NCI-H2107 treated with DMSO at 0.1 percent for 48 hours (cell line): ENCODE data around the gene BCL7C.
"Not testable (repeated sequence)": the region's sequence is repeated elsewhere in the genome, so short reads cannot be mapped to it uniquely, and the experiment has no call there.

Experiments used
- DNase-seq: peaks from one replicate; lab custom pipeline; 2025; ENCODE audit not compliant: unreplicated experiment; lab: John Stamatoyannopoulos, UW

The BCL7C gene

DNA sequence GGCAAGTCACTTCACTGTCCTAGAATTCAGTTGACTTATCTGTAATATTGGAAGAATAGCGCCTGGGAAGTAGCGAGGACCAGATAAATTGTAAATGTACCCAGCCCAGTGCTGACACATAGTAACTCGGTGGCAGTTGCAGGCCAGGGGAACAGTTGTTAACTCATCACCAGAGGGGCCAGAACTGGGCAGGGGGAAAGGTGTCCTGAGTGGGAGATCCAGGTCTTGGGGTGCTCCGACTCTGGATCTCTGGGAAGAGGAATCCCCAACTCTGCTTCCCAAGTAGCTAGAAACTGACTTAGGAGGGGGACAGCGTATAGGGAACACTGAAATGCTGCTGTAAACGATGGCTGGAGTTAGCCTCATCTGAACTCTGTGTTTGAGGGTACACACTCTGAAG, 23.0 kb downstream of the BCL7C start:
- DNase-seq = no peak

DNA sequence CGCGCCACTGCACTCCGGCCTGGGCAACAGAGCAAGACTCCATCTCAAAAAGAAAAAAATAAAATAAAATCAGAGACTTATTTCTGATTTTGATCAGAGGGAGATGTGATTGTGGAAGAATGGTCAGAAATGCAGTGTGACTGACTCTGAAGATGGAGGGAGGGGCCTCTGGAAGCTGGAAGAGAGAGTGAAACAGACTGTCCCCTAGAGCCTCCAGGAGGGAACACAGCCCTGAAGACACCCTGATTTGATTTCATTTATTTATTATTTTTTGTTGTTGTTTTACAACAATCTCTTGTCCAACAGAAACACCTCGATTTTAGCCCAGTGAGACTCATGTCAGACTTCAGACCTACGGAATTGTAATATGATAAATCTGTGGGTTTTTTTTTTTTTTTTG, 26.1 kb downstream of the BCL7C start:
- DNase-seq = no peak

DNA sequence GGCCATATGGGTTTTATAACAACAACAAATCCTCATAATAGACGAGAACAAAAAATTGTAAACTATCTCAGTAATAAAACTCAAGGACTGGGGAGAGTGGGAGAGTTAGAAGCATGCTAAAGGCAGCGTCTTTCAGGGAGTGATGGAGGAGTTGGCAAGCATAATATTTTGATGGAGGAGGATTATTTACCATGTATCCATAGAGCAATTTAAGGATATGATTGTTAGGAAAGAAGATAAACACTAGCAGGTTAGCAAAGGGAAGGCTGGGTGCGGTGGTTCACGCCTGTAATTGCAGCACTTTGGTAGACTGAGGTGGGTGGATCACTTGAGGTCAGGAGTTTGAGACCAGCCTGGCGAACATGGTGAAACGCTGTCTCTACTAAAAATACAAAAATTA, 27.8 kb downstream of the BCL7C start:
- no peak for DNase-seq

DNA sequence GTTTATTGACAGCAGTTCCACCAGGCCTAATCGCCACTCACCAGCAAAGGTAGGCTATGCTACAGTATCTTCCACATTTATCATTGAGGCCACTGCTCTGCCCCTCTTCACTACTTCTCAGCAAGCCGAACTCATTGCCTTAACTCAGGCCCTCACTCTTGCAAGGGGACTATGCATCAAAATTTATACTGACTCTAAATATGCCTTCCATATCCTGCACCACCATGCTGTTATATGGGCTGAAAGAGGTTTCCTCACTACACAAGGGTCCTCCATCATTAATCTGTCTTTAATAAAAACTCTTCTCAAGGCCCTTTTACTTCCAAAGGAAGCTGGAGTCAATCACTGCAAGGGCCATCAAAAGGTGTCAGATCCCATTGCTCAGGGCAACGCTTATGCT, 30.7 kb downstream of the BCL7C start:
- DNase-seq = not testable (repeated sequence)

DNA sequence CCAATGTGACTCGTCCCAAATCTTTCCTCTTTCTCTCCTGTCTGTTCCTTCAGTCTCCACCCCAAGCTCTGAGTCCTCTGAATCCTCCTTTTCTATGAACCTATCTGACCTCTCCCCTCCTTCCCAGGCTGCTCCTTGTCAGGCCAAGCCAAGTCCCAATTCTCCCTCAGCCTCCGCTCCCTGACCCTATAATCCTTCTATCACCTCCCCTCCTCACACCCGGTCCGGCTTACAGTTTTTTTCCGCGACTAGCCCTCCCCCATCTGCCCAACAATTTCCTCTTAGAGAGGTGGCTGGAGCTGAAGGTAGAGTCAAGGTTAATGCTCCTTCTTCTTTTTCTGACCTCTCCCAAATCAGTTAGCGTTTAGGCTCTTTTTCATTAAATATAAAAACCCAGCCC, 33.1 kb downstream of the BCL7C start:
- DNase-seq = not testable (repeated sequence)

DNA sequence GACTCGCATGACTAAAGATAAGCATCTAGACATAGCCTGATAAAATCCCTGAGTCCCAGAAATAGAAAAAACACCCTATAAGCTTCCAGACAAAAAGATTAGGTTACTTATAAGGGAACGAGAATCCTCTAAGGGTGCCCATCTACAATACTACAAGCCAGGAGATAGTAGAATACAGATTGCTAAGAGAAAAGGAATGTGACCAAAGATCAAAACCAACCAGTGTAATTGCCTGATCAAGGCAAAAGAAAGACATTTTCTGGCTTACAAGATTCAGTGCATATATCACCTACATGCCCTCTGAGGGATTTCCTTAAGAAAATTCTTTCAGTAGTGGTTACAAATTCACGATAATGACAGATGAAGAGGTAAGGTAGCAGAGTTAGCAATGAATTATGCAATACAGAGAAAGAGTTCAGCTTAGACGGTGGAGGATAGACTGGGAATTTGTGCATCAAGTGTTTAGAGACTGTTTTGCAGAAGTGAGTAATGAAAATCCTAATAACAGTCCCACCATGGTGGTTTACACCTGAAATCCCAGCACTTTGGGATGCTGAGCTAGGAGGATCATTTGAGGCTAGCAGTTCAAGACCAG, 35.0 kb downstream of the BCL7C start:
- DNase-seq = no peak

DNA sequence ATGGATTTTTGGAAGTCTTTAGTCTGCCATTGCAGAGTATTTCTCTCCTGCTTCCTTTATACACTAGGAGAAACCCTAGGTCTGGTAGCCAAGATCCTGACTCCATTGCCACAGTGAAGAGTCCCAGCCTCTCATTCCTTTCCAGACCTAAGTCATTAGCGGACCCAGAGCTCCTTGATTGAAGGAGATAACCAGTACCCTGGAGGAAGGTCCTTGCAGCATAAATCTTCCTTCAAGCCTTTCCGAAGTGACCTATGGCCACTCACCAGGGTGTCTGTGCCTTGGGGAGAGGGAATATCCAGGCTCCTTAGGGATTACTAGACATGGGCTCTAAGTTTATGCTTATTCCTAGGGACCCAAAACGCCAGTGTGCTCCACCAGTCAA, 35.8 kb downstream of the BCL7C start:
- no peak for DNase-seq

DNA sequence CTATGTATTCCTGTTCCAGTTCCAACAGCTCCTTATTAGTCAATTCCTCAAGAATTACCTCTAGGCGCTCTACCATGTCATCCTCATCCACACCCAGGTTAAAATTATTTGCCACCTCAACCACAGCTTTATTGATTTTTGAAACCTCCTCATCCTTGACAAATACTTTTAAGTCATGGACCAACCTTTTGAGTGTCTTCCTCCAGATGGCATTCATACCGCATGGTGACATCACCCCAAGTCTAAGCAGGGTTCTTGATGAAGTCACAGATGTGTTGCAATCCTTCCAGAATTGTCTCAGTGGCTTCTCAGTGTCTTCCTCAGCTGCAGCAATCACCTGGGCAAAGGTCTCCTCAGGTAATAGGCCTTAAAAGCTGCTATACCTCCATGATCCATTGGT, 40.1 kb downstream of the BCL7C start:
- DNase-seq = no peak

DNA sequence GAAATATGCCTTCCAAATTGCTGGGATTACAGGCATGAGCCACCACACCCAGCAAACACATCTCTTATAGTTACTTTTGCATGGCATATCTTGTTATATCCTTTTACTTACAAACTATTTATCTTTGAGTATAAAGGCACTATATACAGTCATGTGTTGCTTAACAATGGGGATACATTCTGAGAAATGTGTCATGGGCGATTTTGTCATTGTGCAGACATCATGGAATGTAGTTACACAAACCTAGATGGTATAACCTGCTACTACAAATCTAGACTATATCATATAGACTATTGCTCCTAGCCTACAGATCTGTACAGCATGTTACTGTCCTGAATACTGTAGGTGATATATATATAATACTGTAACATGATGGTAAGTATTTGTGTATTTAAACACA, 43.6 kb downstream of the BCL7C start:
- no peak for DNase-seq

DNA sequence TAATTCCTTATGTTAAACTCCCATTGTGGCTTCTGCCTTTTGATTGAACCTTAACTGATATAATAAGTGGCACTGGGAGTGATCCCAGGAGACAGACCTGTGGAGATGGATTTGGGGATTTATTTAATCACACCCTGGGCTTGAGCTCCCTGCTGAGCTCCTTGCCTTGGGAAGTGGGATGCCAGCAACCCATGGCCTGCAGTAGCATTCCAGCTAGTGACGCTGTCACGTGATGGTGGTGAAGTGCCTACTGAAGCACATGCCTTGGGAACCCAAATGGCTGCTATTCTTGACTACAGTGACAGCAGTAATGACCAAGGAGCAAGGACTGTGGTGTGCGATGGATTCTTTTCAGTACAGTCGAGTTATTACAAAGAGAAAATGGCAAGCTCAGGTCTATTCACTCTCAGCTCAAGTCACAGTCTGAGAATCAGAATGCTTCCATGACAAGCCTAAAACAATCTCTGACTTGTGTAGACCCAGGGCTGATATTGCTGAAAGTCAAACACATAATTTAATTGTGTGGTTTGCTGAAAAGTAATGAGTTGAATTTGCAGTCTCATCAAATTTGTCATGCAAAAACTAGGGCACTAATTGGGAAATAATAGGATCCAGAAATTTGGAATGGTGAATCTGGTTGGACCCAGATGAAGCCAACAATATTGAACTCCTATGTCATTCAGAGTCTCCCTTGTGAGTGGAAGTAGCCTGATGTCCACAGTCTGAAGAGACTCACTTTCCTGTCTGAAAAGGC, 47.1 kb downstream of the BCL7C start:
- DNase-seq = no peak

DNA sequence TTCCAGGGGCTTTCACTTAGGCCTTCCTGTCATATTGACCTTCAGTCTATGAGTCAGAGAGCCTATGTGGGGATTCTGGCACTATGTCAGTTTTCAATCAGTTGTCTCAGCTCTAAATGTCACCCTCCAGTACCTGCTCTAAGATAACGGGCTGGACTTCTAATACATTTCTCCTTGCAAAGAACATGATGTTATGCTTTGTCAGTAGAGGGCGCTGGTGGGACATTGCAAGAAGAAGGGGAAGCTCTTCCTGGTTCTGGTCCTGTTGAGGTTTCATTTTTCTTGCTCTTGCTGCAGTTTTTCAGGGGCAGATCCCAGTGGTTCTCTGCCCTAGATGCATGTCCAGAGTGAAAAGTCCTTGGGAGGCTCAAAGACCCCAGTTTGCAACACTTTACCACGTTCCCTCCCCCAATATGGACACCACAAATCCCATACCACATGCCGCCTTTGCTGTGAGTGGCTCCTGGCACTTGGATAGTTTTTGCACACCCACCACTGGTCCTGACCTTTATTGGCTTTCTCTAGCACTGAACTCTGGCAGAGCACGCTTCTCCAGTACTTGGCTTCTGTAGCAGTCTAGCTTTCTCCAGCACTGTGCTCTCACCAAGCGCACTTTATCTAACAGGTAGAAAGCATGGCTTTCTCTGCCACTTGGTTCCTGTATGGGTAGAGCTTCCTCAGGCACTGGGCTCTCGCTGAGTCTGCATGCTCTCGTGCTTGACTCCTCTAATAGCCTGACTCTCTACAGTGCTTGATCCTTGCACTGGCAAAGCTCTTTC, 49.0 kb downstream of the BCL7C start:
- peak; percentile 74 for DNase-seq

DNA sequence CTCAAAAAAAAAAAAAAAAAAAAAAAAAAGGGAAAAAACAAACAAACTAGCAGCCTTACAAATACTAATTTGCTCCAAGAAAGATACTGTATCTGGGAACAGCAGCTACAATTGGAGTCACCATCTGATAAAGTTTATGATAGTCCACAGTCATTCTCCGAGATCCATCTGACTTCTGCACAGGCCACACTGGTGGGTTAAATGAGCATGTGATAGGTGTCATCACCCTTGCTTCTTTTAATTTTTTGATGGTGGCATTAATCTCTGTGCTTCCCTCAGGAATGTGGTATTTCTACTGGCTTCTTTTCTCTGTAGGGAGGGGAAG, 49.6 kb downstream of the BCL7C start:
- no peak for DNase-seq

DNA sequence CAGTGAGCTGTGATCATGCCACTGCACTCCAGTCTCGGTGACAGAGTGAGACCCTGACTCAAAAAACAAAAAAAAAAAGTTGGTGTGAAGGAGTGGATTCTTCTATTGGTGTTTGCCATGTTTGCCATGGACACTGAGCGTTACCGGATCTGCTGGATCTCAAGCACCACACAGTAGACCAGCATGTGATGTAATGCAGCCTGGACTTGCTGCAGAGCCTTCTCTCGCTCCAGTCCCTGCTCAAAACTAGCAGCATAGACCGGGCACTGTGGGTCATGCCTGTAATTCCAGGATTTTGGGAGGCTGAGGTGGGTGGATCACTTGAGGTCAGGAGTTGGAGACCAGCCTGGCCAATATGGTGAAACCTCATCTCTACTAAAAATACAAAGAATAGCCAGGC, 50.4 kb downstream of the BCL7C start:
- DNase-seq = no peak

DNA sequence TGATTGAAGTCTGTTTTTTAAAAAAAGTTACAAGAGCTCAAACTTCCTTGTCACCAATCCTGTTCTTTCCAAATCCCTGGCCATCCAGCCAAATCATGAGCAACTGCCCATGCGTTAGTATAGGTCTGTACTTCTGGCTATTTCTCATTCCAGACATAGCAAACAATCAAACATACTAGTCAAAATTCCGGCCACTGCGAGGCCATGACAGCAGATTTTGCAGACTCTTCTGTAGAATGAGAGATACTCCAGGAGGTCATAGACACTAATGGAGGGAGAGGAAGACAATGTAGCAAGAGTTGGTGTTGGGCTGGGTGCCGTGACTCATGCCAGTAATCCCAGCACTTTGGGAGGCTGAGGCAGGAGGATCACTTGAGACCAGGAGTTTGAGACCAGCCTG, 50.9 kb downstream of the BCL7C start:
- DNase-seq = no peak

DNA sequence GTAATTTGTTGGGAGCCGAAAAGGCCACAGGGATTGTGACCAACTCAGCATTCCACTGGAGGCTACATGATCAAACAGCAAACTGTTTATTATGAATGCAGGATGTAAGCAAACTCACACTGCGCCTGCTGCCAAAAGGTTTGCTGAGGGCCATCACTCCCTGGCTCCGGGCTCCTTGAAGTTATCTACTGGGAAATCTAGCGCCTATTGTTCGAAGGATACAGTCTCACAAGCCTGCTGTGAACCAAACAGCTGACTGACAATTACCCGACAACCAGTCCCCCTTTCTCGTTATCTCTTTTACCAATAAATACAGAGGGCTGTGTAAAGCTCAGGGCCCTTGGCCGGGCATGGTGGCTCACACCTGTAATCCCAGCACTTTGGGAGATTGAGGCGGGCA, 52.5 kb downstream of the BCL7C start:
- DNase-seq = no peak

DNA sequence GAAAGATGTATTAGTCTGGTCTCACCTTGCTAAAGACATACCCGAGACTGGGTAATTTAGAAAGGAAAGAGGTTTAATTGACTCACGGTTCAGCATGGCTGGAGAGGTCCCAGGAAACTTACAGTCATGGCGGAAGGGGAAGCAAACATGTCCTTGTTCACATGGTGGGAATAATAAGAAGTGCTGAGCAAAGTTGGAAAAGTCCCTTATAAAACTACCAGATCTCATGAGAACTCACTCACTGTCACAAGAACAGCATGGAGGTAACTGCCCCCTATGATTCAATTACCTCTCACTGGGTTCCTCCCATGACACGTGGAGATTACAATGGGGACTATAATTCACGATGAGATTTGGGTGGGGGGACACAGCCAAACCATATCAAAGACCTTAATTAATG, 53.3 kb downstream of the BCL7C start:
- no peak for DNase-seq

DNA sequence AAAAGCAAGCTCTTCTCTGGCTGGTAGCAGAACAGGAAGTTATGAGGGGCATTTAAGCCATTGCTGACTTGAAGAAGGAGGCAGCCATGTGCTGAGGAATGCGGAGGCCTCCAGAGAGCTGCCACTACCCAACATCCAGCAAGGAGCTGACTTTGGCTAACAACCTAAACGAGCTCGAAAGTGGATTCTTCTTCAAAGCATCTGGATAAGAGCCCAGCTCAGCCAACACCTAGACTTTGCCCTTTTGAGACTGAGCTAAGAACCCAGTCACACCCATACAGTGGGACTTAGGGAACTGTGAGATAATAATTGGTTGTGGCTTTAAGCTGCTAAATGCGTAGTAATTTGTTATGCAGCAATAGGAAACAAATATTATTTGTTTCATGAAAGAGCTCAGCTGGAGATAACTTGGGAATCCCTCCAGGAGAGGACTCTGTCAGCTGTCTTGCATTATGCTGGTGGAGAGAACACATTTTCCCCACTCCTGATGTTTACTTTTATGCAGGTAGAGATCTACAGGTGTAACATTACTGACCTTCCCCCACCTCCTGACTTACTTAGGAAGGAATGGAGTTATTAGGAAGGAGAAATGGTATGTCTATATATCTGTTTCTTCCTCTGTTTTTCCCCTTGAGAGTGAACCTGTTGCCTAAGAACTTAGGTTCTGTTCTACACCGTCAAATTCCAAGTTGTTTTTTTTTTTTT, 54.2 kb downstream of the BCL7C start:
- no peak for DNase-seq

DNA sequence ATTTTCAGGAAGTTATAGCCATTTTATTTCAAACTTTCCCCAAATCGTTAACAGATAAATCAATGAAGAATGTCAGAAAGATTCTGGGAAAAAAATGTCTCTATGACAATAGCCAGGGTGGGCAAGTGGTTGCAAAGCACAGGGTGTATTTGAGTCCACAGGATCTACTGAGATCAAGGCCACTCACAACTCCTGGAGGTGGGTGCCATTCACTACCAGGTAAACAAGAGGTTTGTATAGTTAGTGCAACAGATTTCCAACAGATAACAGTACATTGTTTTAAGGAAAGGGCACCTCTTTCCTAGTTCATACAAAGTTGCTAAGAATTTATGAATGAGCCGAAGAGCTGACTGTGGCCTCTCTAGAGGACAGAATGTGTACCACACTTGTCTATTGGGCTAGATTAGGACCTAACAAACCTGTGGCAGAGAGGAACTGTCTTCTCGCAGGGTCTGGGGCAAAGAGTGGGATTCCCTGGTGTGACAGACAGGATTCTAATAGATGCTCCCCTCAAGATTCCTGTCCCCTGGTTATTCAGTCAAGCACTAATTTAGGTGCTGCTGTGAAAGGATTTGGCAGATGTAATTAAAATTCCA, 54.9 kb downstream of the BCL7C start:
- DNase-seq = no peak

DNA sequence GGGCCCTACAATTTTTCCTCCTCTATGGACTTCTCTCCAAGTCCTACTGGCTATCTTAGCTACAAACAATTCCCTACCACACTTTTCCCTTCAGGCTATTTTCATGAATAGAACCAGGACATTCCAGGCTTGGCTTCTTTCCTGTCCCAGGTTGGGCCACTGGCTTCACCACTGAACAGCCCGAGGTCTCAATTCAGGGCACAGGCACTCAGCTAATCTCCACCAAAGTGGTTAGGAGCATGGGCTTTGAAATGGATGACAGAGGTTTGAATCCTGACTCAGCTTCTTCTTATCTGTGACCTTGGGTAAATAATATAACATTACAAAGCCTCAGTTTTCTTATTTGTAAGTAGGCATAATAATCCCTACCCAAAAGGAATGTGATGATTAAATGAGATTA, 56.0 kb downstream of the BCL7C start:
- DNase-seq = no peak
